HepG2 (cell line): ENCODE data around the gene SORL1-AS1.

ENCODE experiments used
- ASH2L ChIP-seq: fragments of 300-600, 200-600 bp; sonication (generic); IDR thresholded peaks from 2 replicates; pipeline ENCODE4 v1.7.0; 2017; ENCODE audit warnings: low read depth, mild to moderate bottlenecking, moderate library complexity, mixed read lengths, low read length; ENCODE audit not compliant: insufficient read length
- BHLHE40 ChIP-seq: IDR thresholded peaks from 2 replicates; pipeline ENCODE4 v1.6.1; 2011; ENCODE audit warnings: low read length, improper control_type of control experiment
- FOXM1 ChIP-seq: sonication (generic); formaldehyde crosslinking; IDR thresholded peaks from 2 replicates; pipeline ENCODE4 v1.5.0; 2020; ENCODE audit warnings: missing genetic modification reagents
- GABPB1 ChIP-seq: IDR thresholded peaks from 2 replicates; pipeline ENCODE4 v1.6.1; 2016; ENCODE audit warnings: mild to moderate bottlenecking, missing genetic modification reagents, moderate library complexity, missing compliant biosample characterization
- HNRNPL ChIP-seq: fragments of 200-400 bp; formaldehyde crosslinking; IDR thresholded peaks from 2 replicates; pipeline ENCODE4 v1.6.1; 2017; ENCODE audit warnings: mild to moderate bottlenecking, low read depth, low read length
- IRF2 ChIP-seq: IDR thresholded peaks from 2 replicates; pipeline ENCODE4 v1.6.1; 2018; ENCODE audit warnings: missing genetic modification reagents, missing compliant biosample characterization
- NR2C2 ChIP-seq: sonication (generic); formaldehyde crosslinking; IDR thresholded peaks from 2 replicates; pipeline ENCODE4 v1.4.0; 2020; ENCODE audit warnings: missing genetic modification reagents, mild to moderate bottlenecking, moderate library complexity, borderline replicate concordance
- ZNF703 ChIP-seq: sonication (generic); formaldehyde crosslinking; IDR thresholded peaks from 2 replicates; pipeline ENCODE4 v1.5.1; 2020; ENCODE audit warnings: missing genetic modification reagents, mild to moderate bottlenecking, moderate library complexity, borderline replicate concordance
- TF ChIP-seq, protein P1 (sequence below): sonication (generic); formaldehyde crosslinking; IDR thresholded peaks from 2 replicates; pipeline ENCODE4 v1.4.0; 2020; ENCODE audit warnings: missing genetic modification reagents, borderline replicate concordance
- TF ChIP-seq, protein P2 (sequence below): sonication (generic); formaldehyde crosslinking; IDR thresholded peaks from 2 replicates; pipeline ENCODE4 v1.5.0; 2020; ENCODE audit warnings: mild to moderate bottlenecking, missing genetic modification reagents, moderate library complexity
- TF ChIP-seq, protein P3 (sequence below): sonication (generic); formaldehyde crosslinking; IDR thresholded peaks from 2 replicates; pipeline ENCODE4 v1.5.1; 2020; ENCODE audit warnings: missing genetic modification reagents, mild to moderate bottlenecking, borderline replicate concordance
- TF ChIP-seq, protein P4 (sequence below): sonication (generic); formaldehyde crosslinking; IDR thresholded peaks from 2 replicates; pipeline ENCODE4 v1.4.0; 2020; ENCODE audit warnings: missing genetic modification reagents, borderline replicate concordance

DNA sequence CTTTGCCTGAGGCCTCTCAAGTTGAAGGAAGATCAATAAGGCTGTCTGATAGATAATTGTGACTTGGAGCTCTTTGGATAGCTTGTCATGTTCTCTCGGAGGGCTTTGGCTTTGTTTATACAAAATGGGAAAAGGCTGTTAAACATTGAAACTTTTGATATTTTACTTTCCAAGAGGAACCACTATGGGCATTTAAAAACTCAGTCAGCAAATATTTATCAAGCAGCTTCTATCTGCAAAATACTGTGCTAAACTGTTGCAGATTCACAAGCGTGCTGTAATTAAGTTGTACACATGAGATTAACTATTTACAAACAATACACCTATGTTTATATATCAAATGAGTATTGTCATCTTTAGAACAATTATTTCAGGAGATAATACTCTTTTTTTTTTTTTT is 35.2 kb downstream of the SORL1-AS1 start:
- TF ChIP-seq ZNF703 (CRISPR knock-in tag) (no peak), HNRNPL (no peak), GABPB1 (CRISPR knock-in tag) (no peak), NR2C2 (CRISPR knock-in tag) (no peak), ASH2L (no peak), FOXM1 (CRISPR knock-in tag) (no peak), BHLHE40 (no peak), IRF2 (no peak)
- TF ChIP-seq, protein P1, sequence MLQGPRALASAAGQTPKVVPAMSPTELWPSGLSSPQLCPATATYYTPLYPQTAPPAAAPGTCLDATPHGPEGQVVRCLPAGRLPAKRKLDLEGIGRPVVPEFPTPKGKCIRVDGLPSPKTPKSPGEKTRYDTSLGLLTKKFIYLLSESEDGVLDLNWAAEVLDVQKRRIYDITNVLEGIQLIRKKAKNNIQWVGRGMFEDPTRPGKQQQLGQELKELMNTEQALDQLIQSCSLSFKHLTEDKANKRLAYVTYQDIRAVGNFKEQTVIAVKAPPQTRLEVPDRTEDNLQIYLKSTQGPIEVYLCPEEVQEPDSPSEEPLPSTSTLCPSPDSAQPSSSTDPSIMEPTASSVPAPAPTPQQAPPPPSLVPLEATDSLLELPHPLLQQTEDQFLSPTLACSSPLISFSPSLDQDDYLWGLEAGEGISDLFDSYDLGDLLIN (CRISPR knock-in tag) = no peak
- TF ChIP-seq, protein P2, sequence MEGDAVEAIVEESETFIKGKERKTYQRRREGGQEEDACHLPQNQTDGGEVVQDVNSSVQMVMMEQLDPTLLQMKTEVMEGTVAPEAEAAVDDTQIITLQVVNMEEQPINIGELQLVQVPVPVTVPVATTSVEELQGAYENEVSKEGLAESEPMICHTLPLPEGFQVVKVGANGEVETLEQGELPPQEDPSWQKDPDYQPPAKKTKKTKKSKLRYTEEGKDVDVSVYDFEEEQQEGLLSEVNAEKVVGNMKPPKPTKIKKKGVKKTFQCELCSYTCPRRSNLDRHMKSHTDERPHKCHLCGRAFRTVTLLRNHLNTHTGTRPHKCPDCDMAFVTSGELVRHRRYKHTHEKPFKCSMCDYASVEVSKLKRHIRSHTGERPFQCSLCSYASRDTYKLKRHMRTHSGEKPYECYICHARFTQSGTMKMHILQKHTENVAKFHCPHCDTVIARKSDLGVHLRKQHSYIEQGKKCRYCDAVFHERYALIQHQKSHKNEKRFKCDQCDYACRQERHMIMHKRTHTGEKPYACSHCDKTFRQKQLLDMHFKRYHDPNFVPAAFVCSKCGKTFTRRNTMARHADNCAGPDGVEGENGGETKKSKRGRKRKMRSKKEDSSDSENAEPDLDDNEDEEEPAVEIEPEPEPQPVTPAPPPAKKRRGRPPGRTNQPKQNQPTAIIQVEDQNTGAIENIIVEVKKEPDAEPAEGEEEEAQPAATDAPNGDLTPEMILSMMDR (CRISPR knock-in tag) = no peak
- TF ChIP-seq, protein P3, sequence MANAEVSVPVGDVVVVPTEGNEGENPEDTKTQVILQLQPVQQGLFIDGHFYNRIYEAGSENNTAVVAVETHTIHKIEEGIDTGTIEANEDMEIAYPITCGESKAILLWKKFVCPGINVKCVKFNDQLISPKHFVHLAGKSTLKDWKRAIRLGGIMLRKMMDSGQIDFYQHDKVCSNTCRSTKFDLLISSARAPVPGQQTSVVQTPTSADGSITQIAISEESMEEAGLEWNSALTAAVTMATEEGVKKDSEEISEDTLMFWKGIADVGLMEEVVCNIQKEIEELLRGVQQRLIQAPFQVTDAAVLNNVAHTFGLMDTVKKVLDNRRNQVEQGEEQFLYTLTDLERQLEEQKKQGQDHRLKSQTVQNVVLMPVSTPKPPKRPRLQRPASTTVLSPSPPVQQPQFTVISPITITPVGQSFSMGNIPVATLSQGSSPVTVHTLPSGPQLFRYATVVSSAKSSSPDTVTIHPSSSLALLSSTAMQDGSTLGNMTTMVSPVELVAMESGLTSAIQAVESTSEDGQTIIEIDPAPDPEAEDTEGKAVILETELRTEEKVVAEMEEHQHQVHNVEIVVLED (CRISPR knock-in tag) = no peak
- TF ChIP-seq, protein P4, sequence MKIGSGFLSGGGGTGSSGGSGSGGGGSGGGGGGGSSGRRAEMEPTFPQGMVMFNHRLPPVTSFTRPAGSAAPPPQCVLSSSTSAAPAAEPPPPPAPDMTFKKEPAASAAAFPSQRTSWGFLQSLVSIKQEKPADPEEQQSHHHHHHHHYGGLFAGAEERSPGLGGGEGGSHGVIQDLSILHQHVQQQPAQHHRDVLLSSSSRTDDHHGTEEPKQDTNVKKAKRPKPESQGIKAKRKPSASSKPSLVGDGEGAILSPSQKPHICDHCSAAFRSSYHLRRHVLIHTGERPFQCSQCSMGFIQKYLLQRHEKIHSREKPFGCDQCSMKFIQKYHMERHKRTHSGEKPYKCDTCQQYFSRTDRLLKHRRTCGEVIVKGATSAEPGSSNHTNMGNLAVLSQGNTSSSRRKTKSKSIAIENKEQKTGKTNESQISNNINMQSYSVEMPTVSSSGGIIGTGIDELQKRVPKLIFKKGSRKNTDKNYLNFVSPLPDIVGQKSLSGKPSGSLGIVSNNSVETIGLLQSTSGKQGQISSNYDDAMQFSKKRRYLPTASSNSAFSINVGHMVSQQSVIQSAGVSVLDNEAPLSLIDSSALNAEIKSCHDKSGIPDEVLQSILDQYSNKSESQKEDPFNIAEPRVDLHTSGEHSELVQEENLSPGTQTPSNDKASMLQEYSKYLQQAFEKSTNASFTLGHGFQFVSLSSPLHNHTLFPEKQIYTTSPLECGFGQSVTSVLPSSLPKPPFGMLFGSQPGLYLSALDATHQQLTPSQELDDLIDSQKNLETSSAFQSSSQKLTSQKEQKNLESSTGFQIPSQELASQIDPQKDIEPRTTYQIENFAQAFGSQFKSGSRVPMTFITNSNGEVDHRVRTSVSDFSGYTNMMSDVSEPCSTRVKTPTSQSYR (CRISPR knock-in tag) = no peak
